Cardiac muscle cell (in vitro differentiated cells and primary cell): ENCODE measurements around the gene MARCO. TPM values are rescaled to one million over a fixed set of nuclear protein-coding genes. Genes with fewer than 3 reads are reported as not detected.

Source experiments
- DNase-seq, 2 donors: peaks; one replicate each; pipeline versions ENCODE4 v3.0.0 to v3.0.0-alpha.2; 2010 to 2017; ENCODE audit warnings: low read depth in 1 of 2, low spot score in 1 of 2
- H3K27ac ChIP-seq: fragments of 200-600 bp; sonication (generic); 2 replicates; pipeline ENCODE4 v1.5.1; 2016
- H3K27me3 ChIP-seq: fragments of 200-600 bp; sonication (generic); 2 replicates; pipeline ENCODE4 v1.6.0; 2016; ENCODE audit warnings: control low read depth
- H3K36me3 ChIP-seq: fragments of 200-600 bp; sonication (generic); 2 replicates; pipeline ENCODE4 v1.5.1; 2016; ENCODE audit warnings: control low read depth
- H3K4me1 ChIP-seq: fragments of 200-600 bp; sonication (generic); 2 replicates; pipeline ENCODE4 v1.8.1; 2017; ENCODE audit warnings: low read depth, mild to moderate bottlenecking, mixed run types
- H3K4me3 ChIP-seq: fragments of 200-600 bp; sonication (generic); 2 replicates; pipeline ENCODE4 v1.5.1; 2016; ENCODE audit warnings: mild to moderate bottlenecking
- H3K9me3 ChIP-seq: fragments of 200-600 bp; sonication (generic); 2 replicates; pipeline ENCODE4 v1.5.1; 2017; ENCODE audit warnings: low read depth, mild to moderate bottlenecking, control low read depth
- polyA plus RNA-seq: library from polyadenylated mRNA; unstranded; fragments of >200 nt; fragmentation: Nextera tagmentation; extraction: Ambion mirVana; gene quantifications from 2 replicates; pipeline ENCODE4 v1.2.1, GENCODE V29; 2016
- total RNA-seq: library from RNA; depleted of rRNA; stranded (reverse); fragments of >200 nt; gene quantifications from 2 replicates; pipeline ENCODE4 v1.2.3, GENCODE V29; 2016
- TF ChIP-seq, protein P1 (sequence below): IDR thresholded peaks from 2 replicates; pipeline ENCODE4 v1.5.1; 2012; ENCODE audit warnings: low read depth, mild to moderate bottlenecking, low read length

MARCO gene
- total and polyA plus RNA-seq, 2 experiments from 2014 or later = not detected

DNA sequence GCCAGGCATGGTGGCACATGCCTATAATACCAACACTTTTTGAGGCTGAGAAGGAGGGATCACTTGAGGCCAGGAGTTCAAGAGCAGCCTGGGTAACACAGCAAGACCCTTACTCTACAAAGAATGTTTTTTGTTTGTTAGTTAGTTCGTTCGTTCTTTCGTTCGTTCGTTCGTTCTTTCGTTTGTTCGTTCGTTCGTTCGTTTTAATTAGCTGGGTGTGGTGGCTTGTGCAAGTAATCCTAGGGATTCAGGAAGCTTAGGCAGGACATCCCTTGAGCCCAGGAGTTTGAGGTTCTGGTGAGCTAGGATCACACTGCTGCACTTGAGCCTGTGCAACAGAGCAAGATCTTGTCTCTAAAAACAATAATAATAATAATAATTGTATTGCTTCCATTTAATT, 98.7 kb downstream of the MARCO start:
- no peak for DNase-seq
- H3K27me3 ChIP-seq = no peaks in the 10 kb centered on the region
- H3K9me3 ChIP-seq = no peaks in the 10 kb centered on the region
- TF ChIP-seq, protein P1, sequence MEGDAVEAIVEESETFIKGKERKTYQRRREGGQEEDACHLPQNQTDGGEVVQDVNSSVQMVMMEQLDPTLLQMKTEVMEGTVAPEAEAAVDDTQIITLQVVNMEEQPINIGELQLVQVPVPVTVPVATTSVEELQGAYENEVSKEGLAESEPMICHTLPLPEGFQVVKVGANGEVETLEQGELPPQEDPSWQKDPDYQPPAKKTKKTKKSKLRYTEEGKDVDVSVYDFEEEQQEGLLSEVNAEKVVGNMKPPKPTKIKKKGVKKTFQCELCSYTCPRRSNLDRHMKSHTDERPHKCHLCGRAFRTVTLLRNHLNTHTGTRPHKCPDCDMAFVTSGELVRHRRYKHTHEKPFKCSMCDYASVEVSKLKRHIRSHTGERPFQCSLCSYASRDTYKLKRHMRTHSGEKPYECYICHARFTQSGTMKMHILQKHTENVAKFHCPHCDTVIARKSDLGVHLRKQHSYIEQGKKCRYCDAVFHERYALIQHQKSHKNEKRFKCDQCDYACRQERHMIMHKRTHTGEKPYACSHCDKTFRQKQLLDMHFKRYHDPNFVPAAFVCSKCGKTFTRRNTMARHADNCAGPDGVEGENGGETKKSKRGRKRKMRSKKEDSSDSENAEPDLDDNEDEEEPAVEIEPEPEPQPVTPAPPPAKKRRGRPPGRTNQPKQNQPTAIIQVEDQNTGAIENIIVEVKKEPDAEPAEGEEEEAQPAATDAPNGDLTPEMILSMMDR = no peak
- H3K4me1 ChIP-seq = no peaks in the 10 kb centered on the region
- no peaks in the 10 kb centered on the region for H3K36me3 ChIP-seq
- H3K27ac ChIP-seq = no peak overlapping the region
- no peak overlapping the region for H3K4me3 ChIP-seq

Other genes with a start within 250 kb of the MARCO start
- not detected in 2 replicates for gene EN1, start 94.5 kb upstream of the MARCO start, total RNA-seq
- gene EN1, start 94.5 kb upstream of the MARCO start, polyA plus RNA-seq = not detected in 2 replicates
- 0.18 and 0.30 TPM in 2 replicates for gene C1QL2, start 216.6 kb downstream of the MARCO start, total RNA-seq
- gene C1QL2, start 216.6 kb downstream of the MARCO start, polyA plus RNA-seq = 0.60 TPM in 1 of 2 replicates, not detected in the other